GM12878 (cell line): ENCODE measurements around the gene LIMS1. TPM values are rescaled to one million over a fixed set of nuclear protein-coding genes. Genes with fewer than 3 reads are reported as not detected.

Source experiments
- ATAC-seq: fragments of 200-7000 bp; cut with Tn5 transposase; 3 replicates; pipeline ENCODE4 v1.9.1; 2020; ENCODE audit warnings: mild to moderate bottlenecking, moderate library complexity
- BruUV-seq: library from RNA; stranded (reverse); fragments of 400-500 nt; replicated peaks from 2 replicates; lab custom pipeline; 2021; lab: Mats Ljungman, UMichigan
- CTCF ChIA-PET: fragments of 300-600 bp; sonication (Branson Sonifier 250); formaldehyde crosslinking; extraction: SDS; loops from one replicate; lab custom pipeline; 2021; ENCODE audit warnings: inconsistent platforms; lab: Yijun Ruan, JAX
- POLR2A ChIA-PET: fragments of 350-600 bp; formaldehyde crosslinking; extraction: SDS; loops from one replicate; lab custom pipeline; 2021; ENCODE audit warnings: inconsistent platforms; lab: Charles Lee
- RAD21 ChIA-PET: fragments of 300-600 bp; sonication (Branson Sonifier 250); formaldehyde crosslinking; loops from one replicate; lab custom pipeline; 2023; ENCODE audit warnings: antibody characterized with exemption; ENCODE audit not compliant: unreplicated experiment; lab: Charles Lee
- SMC1A ChIA-PET: fragments of 300-600 bp; sonication (Branson Sonifier 250); formaldehyde crosslinking; loops from one replicate; lab custom pipeline; 2023; ENCODE audit not compliant: unreplicated experiment, uncharacterized antibody; lab: Charles Lee
- DNase-seq: peaks from one replicate; pipeline ENCODE4 v3.0.0-alpha.2; 2011; ENCODE audit warnings: low read depth, low spot score
- FAIRE-seq: peaks from 3 replicates; lab custom pipeline; 2011; peaks lifted over from hg19 to GRCh38; lab: Jason Lieb, UNC
- H2AFZ ChIP-seq: 2 replicates; pipeline ENCODE4 v1.6.0; 2011; ENCODE audit warnings: low read depth, low read length, control low read depth; ENCODE audit not compliant: control insufficient read depth
- H3K27ac ChIP-seq: 2 replicates; pipeline ENCODE4 v1.5.1; 2011; ENCODE audit warnings: control low read depth; ENCODE audit not compliant: control insufficient read depth, insufficient read depth
- H3K27me3 ChIP-seq, 2 experiments: replicated peaks in 1 of 2; 2 replicates each; pipeline versions ENCODE4 v1.6.0 to v1.6.1; 2011; ENCODE audit warnings: low read length in 1 of 2; ENCODE audit not compliant: control insufficient read depth in 2 of 2, insufficient read depth in 2 of 2
- H3K36me3 ChIP-seq, 2 experiments: 2 replicates each; pipeline ENCODE4 v1.5.1; 2011; ENCODE audit warnings: low read length in 1 of 2; ENCODE audit not compliant: control insufficient read depth in 2 of 2, insufficient read depth in 2 of 2
- H3K4me1 ChIP-seq: 2 replicates; pipeline ENCODE4 v1.6.1; 2011; ENCODE audit warnings: mild to moderate bottlenecking, low read length, moderate library complexity, mixed read lengths; ENCODE audit not compliant: control insufficient read depth, insufficient read depth
- H3K4me2 ChIP-seq: 2 replicates; pipeline ENCODE4 v1.6.0; 2011; ENCODE audit warnings: control low read depth; ENCODE audit not compliant: control insufficient read depth, insufficient read depth
- H3K4me3 ChIP-seq: fragments of 200-600 bp; sonication (generic); 2 replicates; pipeline ENCODE4 v1.5.1; 2016
- H3K79me2 ChIP-seq: 2 replicates; pipeline ENCODE4 v1.6.0; 2011; ENCODE audit warnings: low read length; ENCODE audit not compliant: control insufficient read depth, insufficient read depth
- H3K9ac ChIP-seq: 2 replicates; pipeline ENCODE4 v1.8.0; 2011; ENCODE audit warnings: low read length, control low read depth, mixed read lengths; ENCODE audit not compliant: control insufficient read depth, insufficient read depth
- H3K9me3 ChIP-seq: replicated peaks from 3 replicates; pipeline ENCODE4 v1.5.1; 2011; ENCODE audit warnings: mild to moderate bottlenecking, low read length; ENCODE audit not compliant: control insufficient read depth, insufficient read depth
- H4K20me1 ChIP-seq: 2 replicates; pipeline ENCODE4 v1.6.0; 2011; ENCODE audit not compliant: control insufficient read depth, insufficient read depth
- BCL3 ChIP-seq: IDR thresholded peaks from 2 replicates; pipeline ENCODE4 v1.6.1; 2011; ENCODE audit warnings: borderline replicate concordance, low read depth, mild to moderate bottlenecking, moderate library complexity, low read length; ENCODE audit not compliant: insufficient read depth, poor library complexity, severe bottlenecking
- BCLAF1 ChIP-seq: fragments of 450-650 bp; IDR thresholded peaks from 2 replicates; pipeline ENCODE4 v1.6.1; 2017; ENCODE audit warnings: antibody characterized with exemption, mild to moderate bottlenecking, moderate library complexity
- CBFB ChIP-seq: IDR thresholded peaks from 2 replicates; pipeline ENCODE4 v1.6.1; 2016; ENCODE audit warnings: antibody characterized with exemption, low read depth
- CBX3 ChIP-seq: fragments of 200-600 bp; sonication (generic); IDR thresholded peaks from 2 replicates; pipeline ENCODE4 v1.6.1; 2016; ENCODE audit warnings: low read depth, borderline replicate concordance
- DPF2 ChIP-seq: fragments of 450-650 bp; IDR thresholded peaks from 2 replicates; pipeline ENCODE4 v1.6.1; 2017; ENCODE audit warnings: mild to moderate bottlenecking
- ELK1 ChIP-seq: IDR thresholded peaks from 2 replicates; pipeline ENCODE4 v1.6.1; 2012; ENCODE audit warnings: low read depth, low read length, improper control_type of control experiment
- JUND ChIP-seq: IDR thresholded peaks from 2 replicates; pipeline ENCODE4 v1.6.1; 2012; ENCODE audit warnings: low read depth, mild to moderate bottlenecking, low read length, improper control_type of control experiment, moderate library complexity
- MEF2B ChIP-seq: fragments of 450-650 bp; IDR thresholded peaks from 2 replicates; pipeline ENCODE4 v1.6.1; 2018; ENCODE audit warnings: mild to moderate bottlenecking, moderate library complexity; ENCODE audit not compliant: partially characterized antibody, poor library complexity, severe bottlenecking
- NBN ChIP-seq: fragments of 450-650 bp; IDR thresholded peaks from 2 replicates; pipeline ENCODE4 v1.6.1; 2016
- NR2C2 ChIP-seq: IDR thresholded peaks from 2 replicates; pipeline ENCODE4 v1.6.1; 2011; ENCODE audit warnings: borderline replicate concordance, low read depth; ENCODE audit not compliant: control insufficient read depth, insufficient read length
- POU2F2 ChIP-seq: IDR thresholded peaks from 3 replicates; pipeline ENCODE4 v1.6.1; 2011; ENCODE audit warnings: low read depth, mild to moderate bottlenecking, low read length, borderline replicate concordance
- RUNX3 ChIP-seq: IDR thresholded peaks from 2 replicates; pipeline ENCODE4 v1.6.1; 2012; ENCODE audit warnings: low read length, inconsistent platforms
- TAF1 ChIP-seq: IDR thresholded peaks from 2 replicates; pipeline ENCODE4 v1.6.1; 2011; ENCODE audit warnings: mild to moderate bottlenecking, low read depth, low read length, borderline replicate concordance
- ZBED1 ChIP-seq: IDR thresholded peaks from 2 replicates; pipeline ENCODE4 v1.6.1; 2016; ENCODE audit warnings: borderline replicate concordance
- WGBS: methylation state at CpG from one replicate; pipeline ENCODE4 v1.1.6; 2016; ENCODE audit warnings: low lambda C conversion rate; ENCODE audit not compliant: insufficient replicate concordance, insufficient coverage; ENCODE audit errors: missing lambda C conversion rate; 5-methylcytosine and 5-hydroxymethylcytosine counted together
- in situ Hi-C: fragments of 300-500 bp; cut with MboI; formaldehyde crosslinking; loops from 9 replicates; pipeline ENCODE4 v1.14.3; 2018; ENCODE audit warnings: mixed read lengths
- intact Hi-C: fragments of 100-400 bp; cut with micrococcal nuclease; formaldehyde crosslinking; loops from one replicate; pipeline ENCODE4 v1.14.2; 2022; ENCODE audit not compliant: unreplicated experiment
- polyA plus RNA-seq, 11 experiments: library from polyadenylated mRNA; depleted of rRNA in 4 of 11; unstranded in 6 of 11; stranded (reverse) in 5 of 11; fragments of >200 nt; fragmentation: Nextera tagmentation in 4 of 11; fragmentation: Illumina TruSeq in 1 of 11; extraction: Ambion mirVana in 4 of 11; extraction: Trizol in 1 of 11; gene quantifications; 1 replicate in 1 of 11; 2 replicates in 10 of 11; pipeline versions ENCODE4 v1.2.1 to v1.2.3, GENCODE V29; 2011 to 2016; ENCODE audit warnings: inconsistent platforms in 2 of 11, missing spikeins in 2 of 11, low read depth in 1 of 11
- total RNA-seq, 4 experiments: library from RNA; depleted of rRNA in 3 of 4; stranded (reverse); fragments of >200 nt in 3 of 4; fragmentation: Illumina TruSeq in 1 of 4; extraction: Trizol in 1 of 4; gene quantifications; 2 replicates each; pipeline versions ENCODE4 v1.2.1 to v1.2.3, GENCODE V29; 2013 to 2021

Gene LIMS1
- total and polyA plus RNA-seq, 10 of the 15 experiments (the other 5 are each of a cell fraction or from before 2014, with no cell fraction given), result 15.7 to 98.1 (median 43.9) TPM

GRCh38 chr2:108594132-108594981, 60.1 kb downstream of the LIMS1 start (continued):
- peak; percentile 100 for TF ChIP-seq RUNX3
- TF ChIP-seq POU2F2, result peak; percentile 88; the same call in 2 of the 3 replicates
- TF ChIP-seq MEF2B, result peak; percentile 81
- TF ChIP-seq TAF1, result no peak
- TF ChIP-seq JUND, result peak; percentile 93
- peak; percentile 80 for TF ChIP-seq NBN
- TF ChIP-seq CBX3, result no peak
- TF ChIP-seq ELK1, result no peak

GRCh38 chr2:108594982-108595464, 60.8 kb downstream of the LIMS1 start:
- Histone ChIP-seq H3K9ac (no peak overlapping the region), H3K4me2 (peak overlapping the region; percentile 78), H4K20me1 (peaks cover 3% of the 10 kb centered on the region; the same call in 1 of the 2 replicates), H3K4me1 (peaks cover 34% of the 10 kb centered on the region), H2AFZ (no peak overlapping the region), H3K27me3 (no peaks in the 10 kb centered on the region), H3K9me3 (no peaks in the 10 kb centered on the region), H3K36me3 (no peaks in the 10 kb centered on the region), H3K27ac (no peak overlapping the region; the same call in 1 of the 2 replicates), H3K79me2 (peaks cover 2% of the 10 kb centered on the region), H3K4me3 (peak overlapping the region; percentile 33; the same call in 1 of the 2 replicates)
- DNase-seq (no peak), ATAC-seq (peak; percentile 88), FAIRE-seq (no peak)
- RAD21 ChIA-PET, result interaction anchor here (0.6 to 3.7 kb wide), 15 partner anchors 9 to 182 kb away, joined by 3 to 38 read pairs (median 5); no protein-coding TSS in a partner anchor
- BruUV-seq, result no TSS peak
- SMC1A ChIA-PET, result interaction anchor here (0.9 to 5.4 kb wide), 15 partner anchors 10 to 42 kb away, joined by 3 to 55 read pairs (median 9); no protein-coding TSS in a partner anchor
- CTCF ChIA-PET, result interaction anchor here (0.7 to 7.2 kb wide), 10 partner anchors 8 to 243 kb away, joined by 3 to 75 read pairs (median 6); no protein-coding TSS in a partner anchor
- WGBS, result 9% methylated on average over 4 of the region's 4 CpGs
- POLR2A ChIA-PET, result interaction anchor here (0.7 to 2.3 kb wide), 6 partner anchors 9 to 42 kb away, joined by 3 to 10 read pairs (median 8); no protein-coding TSS in a partner anchor
- in situ Hi-C loops (loop anchor here (5.0 to 25.0 kb wide), 2 partner anchors 42 to 383 kb away; no protein-coding TSS in a partner anchor), intact Hi-C loops (loop anchor here (1.0 kb wide), 2 partner anchors 17 to 41 kb away; no protein-coding TSS in a partner anchor)
- TF ChIP-seq ZBED1 (peak; percentile 77; the same call in 1 of the 2 replicates), NR2C2 (no peak), CBFB (peak; percentile 78; the same call in 1 of the 2 replicates), BCL3 (no peak), DPF2 (peak; percentile 74), BCLAF1 (no peak)
